NB4 (cell line): ENCODE results near the gene ANKS1B.

ENCODE experiments used
- TF ChIP-seq, protein P1 (sequence below): IDR thresholded peaks from 2 replicates; pipeline ENCODE4 v1.6.1; 2011; ENCODE audit warnings: low read depth, low read length
- TF ChIP-seq, protein P2 (sequence below): IDR thresholded peaks from one replicate; pipeline ENCODE4 v1.5.1; 2012; ENCODE audit warnings: low read depth, low read length

DNA sequence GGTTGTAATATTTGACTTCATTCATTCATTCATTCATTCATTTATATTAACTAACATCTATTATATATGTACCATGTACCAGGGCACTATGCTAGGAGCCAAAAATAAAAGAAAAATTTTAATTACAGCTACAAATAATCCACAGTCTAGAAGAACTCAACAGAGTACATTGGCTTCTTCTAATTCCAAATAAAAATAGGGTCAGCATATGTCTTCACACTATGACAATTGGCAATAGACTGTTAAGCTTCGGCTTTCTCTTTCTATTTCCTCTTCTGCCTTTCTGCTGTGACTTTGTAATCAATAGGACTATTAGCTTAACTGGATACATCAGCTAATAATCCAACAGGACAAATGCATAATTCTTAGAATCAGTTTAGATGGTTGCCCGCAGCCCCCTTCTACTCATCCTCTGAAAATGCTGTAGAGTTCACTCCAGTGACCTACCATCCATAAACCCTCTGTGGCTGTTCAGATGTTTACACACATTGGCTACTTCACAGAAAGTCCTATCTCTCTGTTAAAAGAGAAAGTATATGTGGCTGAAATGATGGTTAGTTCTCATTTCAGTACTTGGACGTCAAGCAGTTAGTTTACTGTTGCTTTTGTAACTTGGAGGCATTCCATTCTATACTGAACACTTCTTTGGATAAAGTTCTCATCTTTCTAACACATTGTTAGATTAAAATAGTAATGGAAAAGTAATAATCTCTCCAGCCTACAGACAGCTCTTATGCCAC lies 782.7 kb downstream of the ANKS1B start:
- TF ChIP-seq, protein P1, sequence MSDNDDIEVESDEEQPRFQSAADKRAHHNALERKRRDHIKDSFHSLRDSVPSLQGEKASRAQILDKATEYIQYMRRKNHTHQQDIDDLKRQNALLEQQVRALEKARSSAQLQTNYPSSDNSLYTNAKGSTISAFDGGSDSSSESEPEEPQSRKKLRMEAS, result no peak
- TF ChIP-seq, protein P2, sequence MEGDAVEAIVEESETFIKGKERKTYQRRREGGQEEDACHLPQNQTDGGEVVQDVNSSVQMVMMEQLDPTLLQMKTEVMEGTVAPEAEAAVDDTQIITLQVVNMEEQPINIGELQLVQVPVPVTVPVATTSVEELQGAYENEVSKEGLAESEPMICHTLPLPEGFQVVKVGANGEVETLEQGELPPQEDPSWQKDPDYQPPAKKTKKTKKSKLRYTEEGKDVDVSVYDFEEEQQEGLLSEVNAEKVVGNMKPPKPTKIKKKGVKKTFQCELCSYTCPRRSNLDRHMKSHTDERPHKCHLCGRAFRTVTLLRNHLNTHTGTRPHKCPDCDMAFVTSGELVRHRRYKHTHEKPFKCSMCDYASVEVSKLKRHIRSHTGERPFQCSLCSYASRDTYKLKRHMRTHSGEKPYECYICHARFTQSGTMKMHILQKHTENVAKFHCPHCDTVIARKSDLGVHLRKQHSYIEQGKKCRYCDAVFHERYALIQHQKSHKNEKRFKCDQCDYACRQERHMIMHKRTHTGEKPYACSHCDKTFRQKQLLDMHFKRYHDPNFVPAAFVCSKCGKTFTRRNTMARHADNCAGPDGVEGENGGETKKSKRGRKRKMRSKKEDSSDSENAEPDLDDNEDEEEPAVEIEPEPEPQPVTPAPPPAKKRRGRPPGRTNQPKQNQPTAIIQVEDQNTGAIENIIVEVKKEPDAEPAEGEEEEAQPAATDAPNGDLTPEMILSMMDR, result no peak
